HepG2 (cell line): Measurements from ENCODE around the gene LMNA. TPM values are rescaled to one million over a fixed set of nuclear protein-coding genes. Genes with fewer than 3 reads are reported as not detected.

ENCODE experiments used
- GABPB1 ChIP-seq: IDR thresholded peaks from 2 replicates; pipeline ENCODE4 v1.6.1; 2016; ENCODE audit warnings: mild to moderate bottlenecking, missing genetic modification reagents, moderate library complexity, missing compliant biosample characterization
- HNF4A ChIP-seq: sonication (generic); formaldehyde crosslinking; IDR thresholded peaks from 2 replicates; pipeline ENCODE4 v1.4.0; 2020; ENCODE audit warnings: missing genetic modification reagents
- HNF4G ChIP-seq, 2 experiments: sonication (generic) in 1 of 2; formaldehyde crosslinking in 1 of 2; IDR thresholded peaks; 2 replicates each; pipeline versions ENCODE4 v1.4.0 to v1.6.1; 2011 to 2020; ENCODE audit warnings: borderline replicate concordance in 2 of 2, low read depth in 2 of 2, mild to moderate bottlenecking in 2 of 2, low read length in 1 of 2, missing genetic modification reagents in 1 of 2, moderate library complexity in 1 of 2
- MYC ChIP-seq: sonication (generic); formaldehyde crosslinking; IDR thresholded peaks from 2 replicates; pipeline ENCODE4 v1.9.0; 2021; ENCODE audit warnings: missing genetic modification reagents, borderline replicate concordance
- SALL1 ChIP-seq: sonication (generic); formaldehyde crosslinking; IDR thresholded peaks from 2 replicates; pipeline ENCODE4 v1.8.0; 2022; ENCODE audit warnings: mild to moderate bottlenecking, missing genetic modification reagents
- SAP130 ChIP-seq: IDR thresholded peaks from 2 replicates; pipeline ENCODE4 v1.6.1; 2016; ENCODE audit warnings: low read depth
- SCMH1 ChIP-seq: sonication (generic); formaldehyde crosslinking; IDR thresholded peaks from 2 replicates; pipeline ENCODE4 v1.9.0; 2021; ENCODE audit warnings: missing genetic modification reagents, mild to moderate bottlenecking, borderline replicate concordance
- SOX13 ChIP-seq, 3 experiments: fragments of 450-650 bp in 1 of 3; sonication (generic) in 1 of 3; formaldehyde crosslinking in 1 of 3; IDR thresholded peaks in 2 of 3; conservative IDR thresholded peaks in 1 of 3; 2 replicates each; pipeline versions ENCODE4 v1.5.0 to v1.6.1; 2016 to 2020; ENCODE audit warnings: antibody characterized with exemption in 1 of 3, mild to moderate bottlenecking in 1 of 3, missing compliant biosample characterization in 1 of 3, missing genetic modification reagents in 1 of 3, moderate library complexity in 1 of 3
- ZFP1 ChIP-seq: IDR thresholded peaks from 2 replicates; pipeline ENCODE4 v1.6.1; 2016
- ZNF136 ChIP-seq: sonication (generic); formaldehyde crosslinking; IDR thresholded peaks from 2 replicates; pipeline ENCODE4 v1.8.1; 2022; ENCODE audit warnings: low read depth, mild to moderate bottlenecking, moderate library complexity, missing genetic modification reagents
- ZNF326 ChIP-seq: sonication (generic); formaldehyde crosslinking; IDR thresholded peaks from 2 replicates; pipeline ENCODE4 v1.4.0; 2020; ENCODE audit warnings: missing genetic modification reagents, borderline replicate concordance
- ZNF768 ChIP-seq: sonication (generic); formaldehyde crosslinking; IDR thresholded peaks from 2 replicates; pipeline ENCODE4 v1.4.0; 2020; ENCODE audit warnings: missing genetic modification reagents
- polyA plus RNA-seq, 8 experiments: library from polyadenylated mRNA; depleted of rRNA in 3 of 8; stranded (reverse) in 7 of 8; unstranded in 1 of 8; fragments of >200 nt; fragmentation: Illumina TruSeq in 4 of 8; extraction: Trizol in 4 of 8; gene quantifications; 2 replicates each; pipeline versions ENCODE4 v1.2.1 to v1.2.3, GENCODE V29; 2011 to 2016; ENCODE audit warnings: low read depth in 4 of 8, missing spikeins in 1 of 8, mixed read lengths in 1 of 8; ENCODE audit not compliant: insufficient read depth in 1 of 8
- total RNA-seq, 5 experiments: library from RNA; depleted of rRNA; stranded (reverse); fragments of >200 nt; fragmentation: Illumina TruSeq; extraction: Trizol; gene quantifications; 2 replicates each; pipeline ENCODE4 v1.2.3, GENCODE V29; 2016; ENCODE audit warnings: low read depth in 1 of 5
- TF ChIP-seq, protein P1 (sequence below): sonication (generic); formaldehyde crosslinking; IDR thresholded peaks from 2 replicates; pipeline ENCODE4 v1.5.0; 2020; ENCODE audit warnings: mild to moderate bottlenecking, missing genetic modification reagents
- TF ChIP-seq, protein P2 (sequence below), 2 experiments: fragments of 450-650 bp in 1 of 2; sonication (generic) in 1 of 2; formaldehyde crosslinking in 1 of 2; IDR thresholded peaks; 2 replicates each; pipeline versions ENCODE4 v1.6.1 to v1.8.0; 2016 to 2022; ENCODE audit warnings: antibody characterized with exemption in 1 of 2, mild to moderate bottlenecking in 1 of 2, missing genetic modification reagents in 1 of 2

Gene LMNA
- total and polyA plus RNA-seq, 2 of the 13 experiments (the other 11 are each of a cell fraction or from before 2014, with no cell fraction given) = 107 to 225 TPM

DNA sequence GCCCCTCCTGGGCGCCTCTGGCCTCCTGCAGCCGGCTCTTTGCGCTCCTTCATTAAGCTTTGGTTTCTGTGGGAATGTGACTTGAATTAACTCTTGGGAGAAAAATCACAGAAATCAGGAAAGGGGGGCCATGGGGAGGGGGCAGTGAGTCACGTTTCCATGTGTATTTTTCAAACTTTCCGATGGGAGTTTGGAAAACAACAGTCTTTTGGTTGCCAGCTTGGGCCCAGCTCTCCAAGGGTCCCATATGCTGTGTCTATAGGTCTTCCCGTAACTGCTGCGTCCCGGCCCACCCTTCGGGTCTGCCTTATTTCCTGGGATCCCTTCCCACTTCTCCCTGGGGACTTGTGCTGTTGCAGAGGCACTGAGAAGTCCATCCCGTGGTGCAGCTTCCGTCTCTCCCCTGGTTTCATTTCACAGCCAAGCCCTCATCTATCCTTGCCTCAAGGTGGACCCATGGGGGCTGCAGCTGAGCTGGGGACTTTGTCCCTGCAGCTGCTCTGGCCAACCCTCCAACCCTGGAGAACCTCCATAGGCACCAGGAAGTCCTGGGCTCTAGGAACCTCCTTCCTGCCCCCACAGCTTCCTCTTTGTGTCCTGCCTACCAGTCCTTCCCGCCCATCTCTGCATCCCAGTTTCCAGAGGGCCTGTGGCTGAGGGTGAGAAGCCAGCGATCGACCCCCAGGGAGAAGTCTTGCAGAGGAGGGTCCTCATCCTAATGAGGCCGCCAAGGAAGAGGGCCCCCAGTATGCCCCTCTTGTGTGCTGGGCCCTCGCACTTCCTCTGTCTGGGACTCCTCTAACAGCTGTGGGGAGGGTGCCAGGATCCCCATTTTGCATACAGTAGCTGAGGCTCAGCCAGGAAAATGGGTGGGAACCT is 11.6 kb upstream of the LMNA start (continued):
- TF ChIP-seq, protein P1, sequence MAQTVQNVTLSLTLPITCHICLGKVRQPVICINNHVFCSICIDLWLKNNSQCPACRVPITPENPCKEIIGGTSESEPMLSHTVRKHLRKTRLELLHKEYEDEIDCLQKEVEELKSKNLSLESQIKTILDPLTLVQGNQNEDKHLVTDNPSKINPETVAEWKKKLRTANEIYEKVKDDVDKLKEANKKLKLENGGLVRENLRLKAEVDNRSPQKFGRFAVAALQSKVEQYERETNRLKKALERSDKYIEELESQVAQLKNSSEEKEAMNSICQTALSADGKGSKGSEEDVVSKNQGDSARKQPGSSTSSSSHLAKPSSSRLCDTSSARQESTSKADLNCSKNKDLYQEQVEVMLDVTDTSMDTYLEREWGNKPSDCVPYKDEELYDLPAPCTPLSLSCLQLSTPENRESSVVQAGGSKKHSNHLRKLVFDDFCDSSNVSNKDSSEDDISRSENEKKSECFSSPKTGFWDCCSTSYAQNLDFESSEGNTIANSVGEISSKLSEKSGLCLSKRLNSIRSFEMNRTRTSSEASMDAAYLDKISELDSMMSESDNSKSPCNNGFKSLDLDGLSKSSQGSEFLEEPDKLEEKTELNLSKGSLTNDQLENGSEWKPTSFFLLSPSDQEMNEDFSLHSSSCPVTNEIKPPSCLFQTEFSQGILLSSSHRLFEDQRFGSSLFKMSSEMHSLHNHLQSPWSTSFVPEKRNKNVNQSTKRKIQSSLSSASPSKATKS (CRISPR knock-in tag) = no peak
- TF ChIP-seq HNF4G (IDR thresholded peaks at IDR 0.05; ENCODE audit: borderline replicate concordance, low read depth, low read length) (peak; percentile 40; the same call in 1 of the 2 replicates), HNF4G (CRISPR knock-in tag; IDR thresholded peaks at IDR 0.05; ENCODE audit: borderline replicate concordance, low read depth) (no peak), MYC (CRISPR knock-in tag) (peak; percentile 22; the same call in 1 of the 2 replicates), SCMH1 (CRISPR knock-in tag) (no peak), ZNF768 (no peak), HNF4A (CRISPR knock-in tag) (peak; percentile 68), ZNF136 (CRISPR knock-in tag) (peak; percentile 34; the same call in 1 of the 2 replicates), ZNF326 (CRISPR knock-in tag) (no peak), SALL1 (CRISPR knock-in tag) (peak; percentile 23; the same call in 1 of the 2 replicates), ZFP1 (CRISPR knock-in tag) (no peak), GABPB1 (CRISPR knock-in tag) (0 out of 2 replicates have a peak, but pooled peaks have one; percentile 35), SOX13 (IDR thresholded peaks at IDR 0.05) (no peak), SOX13 (CRISPR knock-in tag; conservative IDR thresholded peaks at IDR 0.05 in 1 of 2, IDR thresholded peaks at IDR 0.05 in 1 of 2) (0 out of 4 replicates have a peak, but pooled peaks of 1 of the 2 experiments have one; percentile 7), SAP130 (CRISPR knock-in tag) (0 out of 2 replicates have a peak, but pooled peaks have one; percentile 12)
- TF ChIP-seq, protein P2, sequence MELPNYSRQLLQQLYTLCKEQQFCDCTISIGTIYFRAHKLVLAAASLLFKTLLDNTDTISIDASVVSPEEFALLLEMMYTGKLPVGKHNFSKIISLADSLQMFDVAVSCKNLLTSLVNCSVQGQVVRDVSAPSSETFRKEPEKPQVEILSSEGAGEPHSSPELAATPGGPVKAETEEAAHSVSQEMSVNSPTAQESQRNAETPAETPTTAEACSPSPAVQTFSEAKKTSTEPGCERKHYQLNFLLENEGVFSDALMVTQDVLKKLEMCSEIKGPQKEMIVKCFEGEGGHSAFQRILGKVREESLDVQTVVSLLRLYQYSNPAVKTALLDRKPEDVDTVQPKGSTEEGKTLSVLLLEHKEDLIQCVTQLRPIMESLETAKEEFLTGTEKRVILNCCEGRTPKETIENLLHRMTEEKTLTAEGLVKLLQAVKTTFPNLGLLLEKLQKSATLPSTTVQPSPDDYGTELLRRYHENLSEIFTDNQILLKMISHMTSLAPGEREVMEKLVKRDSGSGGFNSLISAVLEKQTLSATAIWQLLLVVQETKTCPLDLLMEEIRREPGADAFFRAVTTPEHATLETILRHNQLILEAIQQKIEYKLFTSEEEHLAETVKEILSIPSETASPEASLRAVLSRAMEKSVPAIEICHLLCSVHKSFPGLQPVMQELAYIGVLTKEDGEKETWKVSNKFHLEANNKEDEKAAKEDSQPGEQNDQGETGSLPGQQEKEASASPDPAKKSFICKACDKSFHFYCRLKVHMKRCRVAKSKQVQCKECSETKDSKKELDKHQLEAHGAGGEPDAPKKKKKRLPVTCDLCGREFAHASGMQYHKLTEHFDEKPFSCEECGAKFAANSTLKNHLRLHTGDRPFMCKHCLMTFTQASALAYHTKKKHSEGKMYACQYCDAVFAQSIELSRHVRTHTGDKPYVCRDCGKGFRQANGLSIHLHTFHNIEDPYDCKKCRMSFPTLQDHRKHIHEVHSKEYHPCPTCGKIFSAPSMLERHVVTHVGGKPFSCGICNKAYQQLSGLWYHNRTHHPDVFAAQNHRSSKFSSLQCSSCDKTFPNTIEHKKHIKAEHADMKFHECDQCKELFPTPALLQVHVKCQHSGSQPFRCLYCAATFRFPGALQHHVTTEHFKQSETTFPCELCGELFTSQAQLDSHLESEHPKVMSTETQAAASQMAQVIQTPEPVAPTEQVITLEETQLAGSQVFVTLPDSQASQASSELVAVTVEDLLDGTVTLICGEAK (IDR thresholded peaks at IDR 0.05) = no peak
- TF ChIP-seq, protein P2 (CRISPR knock-in tag; IDR thresholded peaks at IDR 0.05) = no peak
